ENCODE measurements around the gene RRBP1. TPM values are rescaled to one million over a fixed set of nuclear protein-coding genes. Genes with fewer than 3 reads are reported as not detected.

The RRBP1 gene
- total and polyA plus RNA-seq, 9 donors: 29.2 to 159 (median 83.8) TPM

GRCh38 chr20:17673084-17673483 lies 9.0 kb downstream of the RRBP1 start:
- Histone ChIP-seq H3K27me3 (no peaks in the 10 kb centered on the region), H3K4me1 (ENCODE audit: insufficient read depth) (peaks cover 11% of the 10 kb centered on the region), H3K9me3 (no peaks in the 10 kb centered on the region), H3K36me3 (no peaks in the 10 kb centered on the region), H3K4me3 (no peak overlapping the region), H3K27ac (no peak overlapping the region)
- 87 to 91% (median 90%) methylated on average over 7 of the region's 7 CpGs for WGBS, 3 donors
- no peak for TF ChIP-seq EP300 (IDR thresholded peaks at IDR 0.05)
- TF ChIP-seq POLR2A (IDR thresholded peaks at IDR 0.05): no peak
- TF ChIP-seq, protein P1, sequence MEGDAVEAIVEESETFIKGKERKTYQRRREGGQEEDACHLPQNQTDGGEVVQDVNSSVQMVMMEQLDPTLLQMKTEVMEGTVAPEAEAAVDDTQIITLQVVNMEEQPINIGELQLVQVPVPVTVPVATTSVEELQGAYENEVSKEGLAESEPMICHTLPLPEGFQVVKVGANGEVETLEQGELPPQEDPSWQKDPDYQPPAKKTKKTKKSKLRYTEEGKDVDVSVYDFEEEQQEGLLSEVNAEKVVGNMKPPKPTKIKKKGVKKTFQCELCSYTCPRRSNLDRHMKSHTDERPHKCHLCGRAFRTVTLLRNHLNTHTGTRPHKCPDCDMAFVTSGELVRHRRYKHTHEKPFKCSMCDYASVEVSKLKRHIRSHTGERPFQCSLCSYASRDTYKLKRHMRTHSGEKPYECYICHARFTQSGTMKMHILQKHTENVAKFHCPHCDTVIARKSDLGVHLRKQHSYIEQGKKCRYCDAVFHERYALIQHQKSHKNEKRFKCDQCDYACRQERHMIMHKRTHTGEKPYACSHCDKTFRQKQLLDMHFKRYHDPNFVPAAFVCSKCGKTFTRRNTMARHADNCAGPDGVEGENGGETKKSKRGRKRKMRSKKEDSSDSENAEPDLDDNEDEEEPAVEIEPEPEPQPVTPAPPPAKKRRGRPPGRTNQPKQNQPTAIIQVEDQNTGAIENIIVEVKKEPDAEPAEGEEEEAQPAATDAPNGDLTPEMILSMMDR (IDR thresholded peaks at IDR 0.05): no peak
- no peak for DNase-seq
- intact Hi-C loops (cut with DNase I): no loop called here

- H3K27ac ChIP-seq: no peak overlapping the region
- no peaks in the 10 kb centered on the region for H3K9me3 ChIP-seq
- 69 to 83% (median 72%) methylated on average over 4 of the region's 4 CpGs for WGBS, 3 donors
- no peaks in the 10 kb centered on the region for H3K27me3 ChIP-seq
- no peak for DNase-seq
- peaks cover 11% of the 10 kb centered on the region for H3K4me1 ChIP-seq (ENCODE audit: insufficient read depth)
- no peak for TF ChIP-seq EP300 (IDR thresholded peaks at IDR 0.05)
- TF ChIP-seq, protein P1 (IDR thresholded peaks at IDR 0.05): no peak
- TF ChIP-seq POLR2A (IDR thresholded peaks at IDR 0.05): no peak
- H3K36me3 ChIP-seq: no peaks in the 10 kb centered on the region
- no peak overlapping the region for H3K4me3 ChIP-seq
- intact Hi-C loops (cut with DNase I): no loop called here
These were observed 10.5 kb downstream of the RRBP1 start for GRCh38 chr20:17671565-17671964.

DNA sequence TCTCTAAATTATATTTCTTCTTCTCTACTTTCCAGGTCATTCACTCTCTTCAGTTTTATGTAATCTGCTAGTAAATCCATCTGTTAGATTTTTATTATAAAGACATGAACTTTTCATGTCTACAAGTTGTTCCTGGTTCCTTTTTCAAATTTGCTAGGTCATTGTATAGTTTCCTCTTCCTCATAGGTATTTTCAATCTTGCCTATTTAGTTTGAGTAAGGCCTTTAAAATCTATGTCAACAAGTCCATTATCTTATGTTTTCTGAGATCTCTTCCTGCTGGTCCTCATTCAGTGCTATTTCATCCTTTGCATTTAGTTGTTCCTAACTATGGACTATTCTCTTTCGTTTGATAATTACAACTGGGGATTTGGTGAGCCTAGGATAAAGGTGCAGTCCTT lies 11.0 kb downstream of the RRBP1 start:
- WGBS, 3 donors: 81 to 86% (median 81%) methylated on average over 1 of the region's 1 CpG

DNA sequence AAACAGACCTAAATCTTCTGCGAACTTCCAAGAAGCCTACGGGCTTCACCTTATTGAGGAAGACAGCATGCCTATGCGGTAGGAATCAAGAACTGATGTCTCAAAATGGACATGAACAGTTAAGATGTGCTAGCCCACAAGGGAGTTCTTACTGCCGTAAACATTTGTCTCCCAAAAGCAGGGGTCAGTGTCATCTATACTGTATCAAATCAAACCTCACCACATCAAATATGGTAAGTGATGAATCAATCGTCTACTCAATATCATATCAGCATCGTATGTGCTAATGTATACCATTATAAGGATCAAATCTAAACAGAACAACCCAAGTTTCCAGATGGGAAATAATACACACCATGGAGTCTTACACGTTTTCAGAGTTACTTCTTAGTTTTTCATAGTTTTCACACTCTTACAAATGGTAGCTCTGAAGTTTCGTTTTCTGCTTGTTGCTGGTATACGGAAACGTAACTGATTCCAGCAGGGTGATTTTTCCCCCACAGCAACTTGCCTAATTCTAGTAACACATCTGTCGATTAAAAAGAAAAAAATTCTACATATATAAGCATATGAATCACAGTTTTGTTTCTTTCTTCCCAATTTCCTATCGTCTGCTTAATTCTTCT lies 12.6 kb downstream of the RRBP1 start:
- intact Hi-C loops (cut with DNase I): no loop called here
- H3K36me3 ChIP-seq: no peaks in the 10 kb centered on the region
- no peaks in the 10 kb centered on the region for H3K9me3 ChIP-seq
- TF ChIP-seq, protein P1 (IDR thresholded peaks at IDR 0.05): no peak
- TF ChIP-seq EP300 (IDR thresholded peaks at IDR 0.05) (no peak), POLR2A (IDR thresholded peaks at IDR 0.05) (no peak)
- H3K27me3 ChIP-seq: no peaks in the 10 kb centered on the region
- no peak overlapping the region for H3K4me3 ChIP-seq
- no peak overlapping the region for H3K27ac ChIP-seq
- H3K4me1 ChIP-seq (ENCODE audit: insufficient read depth): peaks cover 2% of the 10 kb centered on the region
- WGBS, 3 donors: 83 to 87% (median 85%) methylated on average over 12 of the region's 12 CpGs
- no peak for DNase-seq

More for the DNA sequence above, 11.0 kb downstream of the RRBP1 start:
- DNase-seq: no peak
- intact Hi-C loops (cut with DNase I): no loop called here
- H3K4me1 ChIP-seq (ENCODE audit: insufficient read depth): peaks cover 11% of the 10 kb centered on the region
- TF ChIP-seq, protein P1 (IDR thresholded peaks at IDR 0.05): no peak
- TF ChIP-seq POLR2A (IDR thresholded peaks at IDR 0.05) (no peak), EP300 (IDR thresholded peaks at IDR 0.05) (no peak)
- H3K27me3 ChIP-seq: no peaks in the 10 kb centered on the region
- H3K36me3 ChIP-seq: no peaks in the 10 kb centered on the region
- H3K9me3 ChIP-seq: no peaks in the 10 kb centered on the region
- no peak overlapping the region for H3K27ac ChIP-seq
- no peak overlapping the region for H3K4me3 ChIP-seq
